Gastroesophageal sphincter (tissue), 3 donors: ENCODE measurements around the gene DSE.

Experiments
- CTCF ChIP-seq, 4 experiments: fragments of 200-600 bp in 2 of 4; fragments of 450-650 bp in 2 of 4; sonication (generic) in 1 of 4; IDR thresholded peaks; one replicate each; pipeline ENCODE4 v1.5.1; 2017 to 2019; ENCODE audit warnings: antibody characterized with exemption in 4 of 4, mild to moderate bottlenecking in 2 of 4, moderate library complexity in 2 of 4
- EP300 ChIP-seq: sonication (generic); formaldehyde crosslinking; IDR thresholded peaks from one replicate; pipeline ENCODE4 v1.6.1; 2017; ENCODE audit warnings: antibody characterized with exemption, mild to moderate bottlenecking
- POLR2A ChIP-seq, 2 donors: fragments of 450-650 bp; IDR thresholded peaks; one replicate each; pipeline ENCODE4 v1.6.1; 2017; ENCODE audit warnings: antibody characterized with exemption in 2 of 2, mild to moderate bottlenecking in 2 of 2, moderate library complexity in 1 of 2

- TF ChIP-seq POLR2A (IDR thresholded peaks at IDR 0.05) (no peak), CTCF (IDR thresholded peaks at IDR 0.05) (no peak), EP300 (no peak)
Observed at GRCh38 chr6:116482780-116483179, 112.0 kb downstream of the DSE start.
